Measurements from ENCODE around the gene ANKDD1A.

Gene ANKDD1A

DNA sequence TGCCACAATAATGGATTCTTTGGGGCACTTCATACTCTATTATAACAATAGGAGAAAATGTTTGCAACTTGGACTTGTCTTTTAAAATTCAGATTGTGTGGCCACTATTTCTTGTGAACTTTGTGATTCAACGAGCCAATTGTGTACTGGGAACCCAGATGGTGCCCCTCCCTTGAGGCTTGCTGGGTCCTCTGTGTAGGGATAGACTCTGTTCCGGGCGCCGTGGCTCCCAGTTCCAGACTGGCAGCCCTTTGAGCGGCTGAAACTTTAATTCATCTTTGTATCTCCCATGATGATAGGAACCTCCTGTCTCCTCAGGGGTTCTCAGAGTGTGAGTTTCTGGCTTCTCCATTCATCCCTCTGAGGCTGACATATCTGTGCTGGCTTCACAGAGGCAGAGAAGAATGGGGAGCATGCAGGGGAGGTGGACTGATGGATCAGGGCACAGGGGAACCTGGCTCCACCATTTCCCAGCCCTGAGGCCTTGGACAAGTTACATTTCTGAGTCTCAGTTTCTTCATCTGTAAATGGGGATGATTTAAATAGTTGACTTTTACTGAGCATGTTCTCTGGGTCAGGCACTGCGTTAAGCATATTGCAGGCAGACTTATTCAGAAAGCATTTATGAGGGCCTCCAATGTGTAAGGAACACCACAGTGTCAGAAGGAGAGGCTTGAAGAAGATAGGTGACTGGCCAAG lies 15.2 kb upstream of the ANKDD1A start:
- no peak for DNase-seq

GRCh38 chr15:64897345-64897985 lies 14.2 kb upstream of the ANKDD1A start:
- DNase-seq: no peak

GRCh38 chr15:64898406-64898805 lies 13.3 kb upstream of the ANKDD1A start:
- no peak for DNase-seq

- no peak for DNase-seq
These were observed 10.6 kb upstream of the ANKDD1A start for GRCh38 chr15:64901141-64901540.

DNA sequence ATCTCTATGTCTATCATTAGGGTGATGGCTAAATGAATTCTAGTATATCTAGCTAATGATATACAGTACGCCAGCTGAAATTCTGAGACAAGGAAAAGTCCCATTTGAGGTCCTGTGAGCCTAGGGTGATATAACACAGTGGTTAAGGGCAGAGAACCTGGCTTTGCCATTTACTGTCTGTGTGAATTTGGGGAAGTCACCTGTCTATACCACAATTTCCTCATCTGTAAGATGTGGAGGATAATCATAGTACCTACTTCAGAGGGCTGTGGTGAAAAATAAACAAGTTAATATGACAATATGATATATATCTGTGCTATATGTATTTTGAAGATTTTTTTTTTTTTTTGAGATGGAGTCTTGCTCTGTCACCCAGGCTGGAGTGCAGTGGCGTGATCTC lies 9.8 kb upstream of the ANKDD1A start:
- no peak for DNase-seq

- no peak for DNase-seq
These were observed 8.8 kb upstream of the ANKDD1A start for GRCh38 chr15:64902863-64903262.

DNA sequence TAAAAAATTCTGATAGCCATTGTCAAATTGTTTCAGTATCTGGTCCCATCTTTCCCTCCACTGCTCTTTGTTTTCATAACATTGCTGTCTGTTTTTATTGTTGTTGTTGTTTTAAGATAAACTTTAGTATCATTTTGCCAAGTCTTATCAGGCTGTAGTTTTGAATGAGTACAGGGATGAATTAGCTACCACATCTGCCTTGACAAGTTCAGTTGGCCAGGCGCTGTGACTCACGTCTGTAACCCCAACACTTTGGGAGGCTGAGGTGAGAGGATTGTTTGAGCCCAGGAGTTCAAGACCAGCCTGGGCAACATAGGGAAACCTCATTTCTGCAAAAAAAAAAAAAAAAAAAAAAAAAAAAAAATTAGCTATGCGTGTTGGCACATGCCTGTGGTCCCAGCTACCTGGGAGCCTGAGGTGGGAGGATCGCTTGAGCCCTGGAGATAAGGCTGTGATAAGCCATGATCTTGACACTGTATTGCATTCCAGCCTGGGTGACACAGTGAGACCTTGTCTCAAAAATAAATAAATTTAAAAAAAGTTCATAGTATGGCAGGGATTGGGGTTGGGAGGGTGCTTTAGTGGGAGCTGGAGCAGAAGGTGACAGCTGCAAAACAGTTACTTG lies 8.3 kb upstream of the ANKDD1A start:
- DNase-seq: no peak

DNA sequence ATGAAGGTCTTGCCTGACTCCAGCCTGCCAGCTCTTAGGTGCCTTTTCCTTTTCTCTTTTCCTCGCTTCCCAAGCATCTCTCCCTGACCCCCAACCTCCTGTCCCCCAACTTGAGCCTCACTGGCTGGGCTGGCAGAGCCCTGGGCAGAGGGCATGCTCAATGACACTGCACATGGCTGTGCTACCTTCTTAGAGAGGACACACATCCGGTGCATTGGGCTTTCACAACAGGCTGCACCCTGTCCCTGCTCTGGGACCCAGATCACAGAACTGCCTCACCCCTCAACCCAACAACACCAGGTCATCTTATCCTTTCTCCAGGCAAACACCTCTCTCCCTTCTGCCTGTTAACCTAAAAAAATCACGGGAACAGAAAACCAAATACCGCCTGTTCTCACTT lies 7.5 kb upstream of the ANKDD1A start:
- DNase-seq: no peak

DNA sequence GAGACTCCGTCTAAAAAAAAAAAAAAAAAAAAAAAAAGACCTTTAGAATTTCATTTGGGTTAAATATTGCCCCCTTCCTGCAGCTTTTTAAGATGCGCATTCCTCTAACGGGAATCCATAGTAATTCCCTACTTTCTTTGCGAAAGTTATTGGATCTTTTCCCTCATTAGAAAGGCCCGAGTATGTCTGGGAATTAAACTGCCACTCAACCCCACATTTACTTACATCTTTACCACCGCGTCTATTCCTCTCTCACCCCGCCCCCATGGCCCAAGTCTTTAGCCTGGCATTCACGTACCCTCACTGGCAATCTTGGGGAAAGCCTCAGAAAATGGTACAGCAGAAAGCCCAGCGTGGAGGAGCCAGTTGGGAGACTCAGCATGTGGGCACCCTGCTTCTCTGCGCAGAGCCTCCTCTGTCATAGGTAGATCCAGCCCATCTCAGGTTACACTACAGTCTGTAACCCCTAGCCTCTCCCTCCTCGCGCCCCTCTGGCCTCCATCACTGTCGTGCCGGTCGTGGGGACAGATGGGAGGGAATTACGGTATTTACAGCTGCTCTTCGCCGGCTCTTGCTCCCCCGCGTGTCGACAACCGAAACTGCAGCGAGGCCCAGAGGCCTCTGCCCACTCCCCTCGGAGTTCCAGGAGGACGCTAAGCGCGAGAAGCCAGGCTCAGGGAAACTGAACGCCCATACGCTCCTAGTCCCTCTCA lies 6.4 kb upstream of the ANKDD1A start:
- no peak for DNase-seq

DNA sequence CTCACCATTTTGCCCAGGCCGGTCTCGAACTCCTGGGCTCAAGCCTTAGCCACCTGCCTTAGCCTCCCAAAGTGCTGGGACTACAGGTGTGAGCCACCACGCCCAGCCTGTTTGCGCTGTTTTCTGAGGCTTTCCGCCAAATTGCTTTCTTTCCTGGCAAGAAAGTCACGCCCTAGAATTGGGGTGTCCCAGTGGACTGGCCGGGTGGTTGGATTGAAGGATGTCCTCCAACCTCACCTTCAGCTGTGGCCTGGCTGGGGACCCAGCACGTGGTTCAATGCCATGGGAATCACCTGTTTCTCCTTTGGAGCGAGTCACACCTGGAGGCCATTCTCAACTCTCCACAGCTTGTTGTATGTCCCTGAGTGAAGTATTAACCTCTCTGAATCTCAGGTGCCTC lies 5.8 kb upstream of the ANKDD1A start:
- no peak for DNase-seq

- DNase-seq: no peak
These were observed 5.3 kb upstream of the ANKDD1A start for GRCh38 chr15:64906402-64906801.

DNA sequence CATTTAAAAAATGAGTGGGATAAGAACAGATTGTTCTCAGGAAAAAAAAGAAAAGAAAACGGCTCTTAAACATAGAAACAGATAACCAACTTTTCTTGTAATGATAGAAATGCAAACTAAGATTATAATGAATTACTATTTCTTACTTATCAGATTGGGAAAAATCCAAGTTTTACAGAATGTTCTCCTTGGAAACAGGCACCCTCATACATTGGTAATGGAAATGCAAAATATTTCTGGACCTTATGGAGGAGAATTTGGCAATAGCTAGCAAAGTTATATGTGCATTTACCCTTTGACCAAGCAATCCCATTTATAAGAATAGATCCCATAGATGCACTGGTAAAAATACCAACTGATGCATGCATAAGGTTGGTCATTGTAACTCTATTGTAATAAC lies 3.7 kb upstream of the ANKDD1A start:
- no peak for DNase-seq

DNA sequence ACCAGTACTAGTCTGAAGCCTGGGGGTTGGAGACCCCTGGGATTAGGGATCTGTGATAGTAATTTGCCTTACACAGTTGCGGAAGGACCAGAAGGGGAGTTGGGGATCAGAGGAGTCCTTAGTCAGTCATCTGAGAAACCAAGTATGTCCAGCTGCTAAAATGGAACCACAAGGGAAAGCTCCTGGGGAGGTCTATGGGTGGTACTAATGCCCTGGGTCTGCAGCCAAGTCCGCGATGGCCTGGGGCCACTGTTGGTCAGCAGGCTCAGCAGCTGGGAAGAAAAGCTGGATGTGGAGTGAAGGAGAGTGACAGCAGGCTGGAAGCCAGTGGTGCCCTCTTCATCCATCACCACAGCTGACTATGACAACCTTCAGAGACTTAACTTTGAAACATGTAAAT lies 2.2 kb upstream of the ANKDD1A start:
- DNase-seq: no peak

GRCh38 chr15:64912379-64913325 lies 950 bp downstream of the ANKDD1A start:
- no peak for DNase-seq

GRCh38 chr15:64915518-64916227 lies 4.0 kb downstream of the ANKDD1A start:
- DNase-seq: no peak

DNA sequence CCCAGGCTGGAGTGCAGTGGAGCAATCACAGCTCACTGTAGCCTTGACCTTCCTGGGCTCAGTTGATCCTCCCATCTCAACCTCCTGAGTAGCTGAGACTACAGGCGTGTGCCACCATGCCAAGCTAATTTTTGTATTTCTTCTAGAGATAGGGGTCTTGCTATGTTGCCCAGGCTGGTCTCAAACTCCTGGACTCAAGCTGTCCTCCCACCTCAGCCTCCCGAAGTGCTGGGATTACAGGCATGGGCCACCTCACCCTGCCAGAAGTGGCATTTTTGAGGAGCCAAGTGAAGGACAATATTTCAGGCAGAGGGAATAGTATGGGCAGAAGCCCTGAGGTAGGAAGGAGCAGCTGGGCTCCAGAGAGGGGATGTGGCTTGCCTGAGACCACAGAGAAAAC lies 4.7 kb downstream of the ANKDD1A start:
- DNase-seq: no peak

- no peak for DNase-seq
These were observed 5.5 kb downstream of the ANKDD1A start for GRCh38 chr15:64917211-64917610.

- DNase-seq: no peak
These were observed 8.0 kb downstream of the ANKDD1A start for GRCh38 chr15:64919721-64920120.

DNA sequence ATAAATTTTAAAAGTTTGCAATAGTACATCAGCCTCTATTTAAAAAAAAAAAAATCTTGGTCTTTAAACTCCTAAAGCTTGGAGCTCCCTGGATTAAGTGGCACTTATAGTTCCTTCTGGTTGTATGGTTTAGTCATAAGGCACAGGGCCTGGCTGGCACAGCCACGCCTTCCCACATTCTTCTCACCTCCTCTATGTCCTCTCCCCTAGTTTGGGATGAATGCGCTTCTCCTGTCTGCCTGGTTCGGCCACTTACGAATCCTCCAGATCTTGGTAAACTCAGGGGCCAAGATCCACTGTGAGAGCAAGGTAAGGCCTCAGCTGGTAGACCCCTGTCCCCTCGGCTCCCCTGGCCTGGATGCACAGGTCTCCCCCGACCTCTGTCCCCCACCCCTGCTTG lies 10.0 kb downstream of the ANKDD1A start:
- no peak for DNase-seq

DNA sequence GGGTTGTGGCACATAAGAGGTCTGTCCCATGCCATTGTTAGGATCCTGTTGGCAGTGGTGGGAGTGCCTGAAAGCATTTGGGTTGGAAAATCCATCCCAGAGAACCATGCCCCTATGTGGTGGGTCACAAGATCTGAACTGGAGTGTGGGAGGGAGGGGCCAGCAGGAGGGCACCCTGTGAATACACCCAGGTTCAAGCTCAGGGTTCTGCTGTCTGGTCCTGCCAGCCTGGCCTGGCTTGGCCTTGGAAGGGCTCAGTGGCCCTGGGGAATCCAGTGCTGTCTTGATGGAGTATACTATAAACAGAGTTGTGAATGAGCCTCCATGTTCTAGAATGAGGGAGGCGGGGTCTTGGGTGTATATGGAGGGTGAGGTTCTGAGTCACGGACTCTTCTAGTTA lies 11.8 kb downstream of the ANKDD1A start:
- no peak for DNase-seq

GRCh38 chr15:64925335-64926330 lies 13.9 kb downstream of the ANKDD1A start:
- no peak for DNase-seq

Data from DMS 273 treated with DMSO at 0.1 percent for 48 hours (cell line).